GM12878 (cell line): Measurements from ENCODE around the gene PLA2G4E. TPM values are rescaled to one million over a fixed set of nuclear protein-coding genes. Genes with fewer than 3 reads are reported as not detected.
A peak's percentile ranks its signal among the peaks of the same experiment; 100 is the strongest.

Experiments
- ATAC-seq: fragments of 200-7000 bp; cut with Tn5 transposase; 3 replicates; pipeline ENCODE4 v1.9.1; 2020; ENCODE audit warnings: mild to moderate bottlenecking, moderate library complexity
- BruUV-seq: library from RNA; stranded (reverse); fragments of 400-500 nt; replicated peaks from 2 replicates; lab custom pipeline; 2021; lab: Mats Ljungman, UMichigan
- CTCF ChIA-PET: fragments of 300-600 bp; sonication (Branson Sonifier 250); formaldehyde crosslinking; extraction: SDS; loops from one replicate; lab custom pipeline; 2021; ENCODE audit warnings: inconsistent platforms; lab: Yijun Ruan, JAX
- POLR2A ChIA-PET: fragments of 350-600 bp; formaldehyde crosslinking; extraction: SDS; loops from one replicate; lab custom pipeline; 2021; ENCODE audit warnings: inconsistent platforms; lab: Charles Lee
- RAD21 ChIA-PET: fragments of 300-600 bp; sonication (Branson Sonifier 250); formaldehyde crosslinking; loops from one replicate; lab custom pipeline; 2023; ENCODE audit warnings: antibody characterized with exemption; ENCODE audit not compliant: unreplicated experiment; lab: Charles Lee
- SMC1A ChIA-PET: fragments of 300-600 bp; sonication (Branson Sonifier 250); formaldehyde crosslinking; loops from one replicate; lab custom pipeline; 2023; ENCODE audit not compliant: unreplicated experiment, uncharacterized antibody; lab: Charles Lee
- DNase-seq: peaks from one replicate; pipeline ENCODE4 v3.0.0-alpha.2; 2011; ENCODE audit warnings: low read depth, low spot score
- FAIRE-seq: peaks from 3 replicates; lab custom pipeline; 2011; peaks lifted over from hg19 to GRCh38; lab: Jason Lieb, UNC
- H2AFZ ChIP-seq: 2 replicates; pipeline ENCODE4 v1.6.0; 2011; ENCODE audit warnings: low read depth, low read length, control low read depth; ENCODE audit not compliant: control insufficient read depth
- H3K27ac ChIP-seq: 2 replicates; pipeline ENCODE4 v1.5.1; 2011; ENCODE audit warnings: control low read depth; ENCODE audit not compliant: control insufficient read depth, insufficient read depth
- H3K27me3 ChIP-seq, 2 experiments: replicated peaks in 1 of 2; 2 replicates each; pipeline versions ENCODE4 v1.6.0 to v1.6.1; 2011; ENCODE audit warnings: low read length in 1 of 2; ENCODE audit not compliant: control insufficient read depth in 2 of 2, insufficient read depth in 2 of 2
- H3K36me3 ChIP-seq, 2 experiments: 2 replicates each; pipeline ENCODE4 v1.5.1; 2011; ENCODE audit warnings: low read length in 1 of 2; ENCODE audit not compliant: control insufficient read depth in 2 of 2, insufficient read depth in 2 of 2
- H3K4me1 ChIP-seq: 2 replicates; pipeline ENCODE4 v1.6.1; 2011; ENCODE audit warnings: mild to moderate bottlenecking, low read length, moderate library complexity, mixed read lengths; ENCODE audit not compliant: control insufficient read depth, insufficient read depth
- H3K4me2 ChIP-seq: 2 replicates; pipeline ENCODE4 v1.6.0; 2011; ENCODE audit warnings: control low read depth; ENCODE audit not compliant: control insufficient read depth, insufficient read depth
- H3K4me3 ChIP-seq: fragments of 200-600 bp; sonication (generic); 2 replicates; pipeline ENCODE4 v1.5.1; 2016
- H3K79me2 ChIP-seq: 2 replicates; pipeline ENCODE4 v1.6.0; 2011; ENCODE audit warnings: low read length; ENCODE audit not compliant: control insufficient read depth, insufficient read depth
- H3K9ac ChIP-seq: 2 replicates; pipeline ENCODE4 v1.8.0; 2011; ENCODE audit warnings: low read length, control low read depth, mixed read lengths; ENCODE audit not compliant: control insufficient read depth, insufficient read depth
- H3K9me3 ChIP-seq: replicated peaks from 3 replicates; pipeline ENCODE4 v1.5.1; 2011; ENCODE audit warnings: mild to moderate bottlenecking, low read length; ENCODE audit not compliant: control insufficient read depth, insufficient read depth
- H4K20me1 ChIP-seq: 2 replicates; pipeline ENCODE4 v1.6.0; 2011; ENCODE audit not compliant: control insufficient read depth, insufficient read depth
- ASH2L ChIP-seq: fragments of 300-600, 200-600 bp; sonication (generic); IDR thresholded peaks from 2 replicates; pipeline ENCODE4 v1.6.1; 2017; ENCODE audit warnings: low read depth, mild to moderate bottlenecking, borderline replicate concordance
- CBFB ChIP-seq: IDR thresholded peaks from 2 replicates; pipeline ENCODE4 v1.6.1; 2016; ENCODE audit warnings: antibody characterized with exemption, low read depth
- CHD4 ChIP-seq: fragments of 200-600 bp; sonication (generic); IDR thresholded peaks from 2 replicates; pipeline ENCODE4 v1.6.1; 2016; ENCODE audit warnings: mild to moderate bottlenecking
- CREB1 ChIP-seq: IDR thresholded peaks from 2 replicates; pipeline ENCODE4 v1.6.1; 2012; ENCODE audit warnings: low read depth, mild to moderate bottlenecking, inconsistent platforms
- ESRRA ChIP-seq: IDR thresholded peaks from 2 replicates; pipeline ENCODE4 v1.6.1; 2012; ENCODE audit warnings: mild to moderate bottlenecking, low read length, improper control_type of control experiment
- FOXM1 ChIP-seq: IDR thresholded peaks from 2 replicates; pipeline ENCODE4 v1.6.1; 2012; ENCODE audit warnings: low read depth, mild to moderate bottlenecking, inconsistent platforms, low read length, moderate library complexity
- LARP7 ChIP-seq: fragments of 450-650 bp; IDR thresholded peaks from 2 replicates; pipeline ENCODE4 v1.6.1; 2017; ENCODE audit warnings: mild to moderate bottlenecking
- PAX8 ChIP-seq: fragments of 450-650 bp; IDR thresholded peaks from 2 replicates; pipeline ENCODE4 v1.6.1; 2017; ENCODE audit warnings: mild to moderate bottlenecking, moderate library complexity
- POLR2AphosphoS5 ChIP-seq: IDR thresholded peaks from 2 replicates; pipeline ENCODE4 v1.6.1; 2011; ENCODE audit warnings: mild to moderate bottlenecking, low read length, inconsistent platforms
- RBBP5 ChIP-seq: fragments of 200-600 bp; sonication (generic); conservative IDR thresholded peaks from 2 replicates; pipeline ENCODE4 v1.6.1; 2016
- SREBF1 ChIP-seq: IDR thresholded peaks from 2 replicates; pipeline ENCODE4 v1.6.1; 2012; ENCODE audit warnings: mild to moderate bottlenecking, low read length
- SREBF2 ChIP-seq: IDR thresholded peaks from 2 replicates; pipeline ENCODE4 v1.6.1; 2012; ENCODE audit warnings: mild to moderate bottlenecking, low read length
- TCF3 ChIP-seq: IDR thresholded peaks from 2 replicates; pipeline ENCODE4 v1.6.1; 2012; ENCODE audit warnings: low read depth, mild to moderate bottlenecking, low read length, borderline replicate concordance; ENCODE audit not compliant: insufficient read depth
- ZNF384 ChIP-seq: IDR thresholded peaks from 2 replicates; pipeline ENCODE4 v1.6.1; 2012; ENCODE audit warnings: low read depth, mild to moderate bottlenecking, low read length, improper control_type of control experiment, borderline replicate concordance
- ZNF592 ChIP-seq: fragments of 450-650 bp; IDR thresholded peaks from 2 replicates; pipeline ENCODE4 v1.6.1; 2017; ENCODE audit warnings: mild to moderate bottlenecking, moderate library complexity
- ZSCAN29 ChIP-seq: fragments of 450-650 bp; IDR thresholded peaks from 2 replicates; pipeline ENCODE4 v1.6.1; 2017; ENCODE audit warnings: mild to moderate bottlenecking, moderate library complexity
- WGBS: methylation state at CpG from one replicate; pipeline ENCODE4 v1.1.6; 2016; ENCODE audit warnings: low lambda C conversion rate; ENCODE audit not compliant: insufficient replicate concordance, insufficient coverage; ENCODE audit errors: missing lambda C conversion rate; 5-methylcytosine and 5-hydroxymethylcytosine counted together
- in situ Hi-C: fragments of 300-500 bp; cut with MboI; formaldehyde crosslinking; loops from 9 replicates; pipeline ENCODE4 v1.14.3; 2018; ENCODE audit warnings: mixed read lengths
- intact Hi-C: fragments of 100-400 bp; cut with micrococcal nuclease; formaldehyde crosslinking; loops from one replicate; pipeline ENCODE4 v1.14.2; 2022; ENCODE audit not compliant: unreplicated experiment
- polyA plus RNA-seq, 11 experiments: library from polyadenylated mRNA; depleted of rRNA in 4 of 11; unstranded in 6 of 11; stranded (reverse) in 5 of 11; fragments of >200 nt; fragmentation: Nextera tagmentation in 4 of 11; fragmentation: Illumina TruSeq in 1 of 11; extraction: Ambion mirVana in 4 of 11; extraction: Trizol in 1 of 11; gene quantifications; 1 replicate in 1 of 11; 2 replicates in 10 of 11; pipeline versions ENCODE4 v1.2.1 to v1.2.3, GENCODE V29; 2011 to 2016; ENCODE audit warnings: inconsistent platforms in 2 of 11, missing spikeins in 2 of 11, low read depth in 1 of 11
- total RNA-seq, 4 experiments: library from RNA; depleted of rRNA in 3 of 4; stranded (reverse); fragments of >200 nt in 3 of 4; fragmentation: Illumina TruSeq in 1 of 4; extraction: Trizol in 1 of 4; gene quantifications; 2 replicates each; pipeline versions ENCODE4 v1.2.1 to v1.2.3, GENCODE V29; 2013 to 2021
- TF ChIP-seq, protein P1 (sequence below): fragments of 450-650 bp; IDR thresholded peaks from 2 replicates; pipeline ENCODE4 v1.6.1; 2017; ENCODE audit warnings: mild to moderate bottlenecking, moderate library complexity

PLA2G4E gene
- total and polyA plus RNA-seq, 10 of the 15 experiments (the other 5 are each of a cell fraction or from before 2014, with no cell fraction given) = 0.05 to 0.32 (median 0.06) TPM; not detected in 5

DNA sequence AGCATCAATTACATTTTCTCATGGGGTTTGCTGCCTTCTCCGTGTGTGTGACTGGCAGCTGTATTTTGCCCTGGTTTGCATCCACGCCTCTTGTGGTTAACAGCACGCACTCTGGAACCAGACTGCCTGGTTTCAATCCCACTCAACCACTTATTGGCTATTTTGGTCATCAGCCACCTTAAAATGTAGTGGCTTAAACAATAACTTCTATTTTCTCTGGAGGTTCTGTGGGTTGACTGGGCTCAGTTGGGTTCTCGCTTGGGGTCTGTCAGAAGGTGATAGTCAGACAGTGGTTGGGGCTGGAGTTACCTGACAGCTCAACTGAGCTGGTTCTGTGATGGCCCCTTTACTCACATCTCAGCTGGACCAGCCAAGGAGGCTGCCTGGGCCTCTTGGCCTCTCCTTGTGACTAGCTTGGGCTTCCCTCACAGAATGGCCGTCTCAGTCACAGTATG lies 85.2 kb downstream of the PLA2G4E start:
- no peak for DNase-seq
- Histone ChIP-seq H3K4me3 (0 out of 2 replicates have a peak overlapping the region, but pooled peaks have one; percentile 3), H3K27me3 (no peaks in the 10 kb centered on the region), H3K4me1 (peaks cover 41% of the 10 kb centered on the region), H4K20me1 (no peaks in the 10 kb centered on the region), H3K27ac (peak overlapping the region; percentile 56), H2AFZ (no peak overlapping the region), H3K79me2 (peaks cover 30% of the 10 kb centered on the region), H3K4me2 (peak overlapping the region; percentile 58), H3K36me3 (peaks cover 10 to 36% of the 10 kb centered on the region in 2 experiments), H3K9me3 (no peaks in the 10 kb centered on the region), H3K9ac (no peak overlapping the region)
- SMC1A ChIA-PET = interaction anchor here (1.2 to 12.1 kb wide), 6 partner anchors 13 to 35 kb away, joined by 5 to 179 read pairs (median 14); partner anchors contain the start of gene EHD4
- RAD21 ChIA-PET = interaction anchor here (1.2 to 2.8 kb wide), 4 partner anchors 31 to 162 kb away, joined by 3 to 18 read pairs (median 8); no protein-coding TSS in a partner anchor
- intact Hi-C loops = loop anchor here (2.0 kb wide), 2 partner anchors 21 to 35 kb away; no protein-coding TSS in a partner anchor
- peak; percentile 79 for ATAC-seq
- peak; percentile 75 for FAIRE-seq
- CTCF ChIA-PET = interaction anchor here (0.9 to 2.8 kb wide), 7 partner anchors 10 to 162 kb away, joined by 3 to 16 read pairs (median 4); partner anchors contain the start of gene MAPKBP1
- WGBS = 9% methylated on average over 5 of the region's 5 CpGs
- POLR2A ChIA-PET = interaction anchor here (0.9 to 4.5 kb wide), 4 partner anchors 16 to 36 kb away, joined by 3 to 42 read pairs (median 6); partner anchors contain the start of gene EHD4
- BruUV-seq = no TSS peak
- in situ Hi-C loops = no loop called here
- no peak for TF ChIP-seq SREBF1
- TF ChIP-seq, protein P1, sequence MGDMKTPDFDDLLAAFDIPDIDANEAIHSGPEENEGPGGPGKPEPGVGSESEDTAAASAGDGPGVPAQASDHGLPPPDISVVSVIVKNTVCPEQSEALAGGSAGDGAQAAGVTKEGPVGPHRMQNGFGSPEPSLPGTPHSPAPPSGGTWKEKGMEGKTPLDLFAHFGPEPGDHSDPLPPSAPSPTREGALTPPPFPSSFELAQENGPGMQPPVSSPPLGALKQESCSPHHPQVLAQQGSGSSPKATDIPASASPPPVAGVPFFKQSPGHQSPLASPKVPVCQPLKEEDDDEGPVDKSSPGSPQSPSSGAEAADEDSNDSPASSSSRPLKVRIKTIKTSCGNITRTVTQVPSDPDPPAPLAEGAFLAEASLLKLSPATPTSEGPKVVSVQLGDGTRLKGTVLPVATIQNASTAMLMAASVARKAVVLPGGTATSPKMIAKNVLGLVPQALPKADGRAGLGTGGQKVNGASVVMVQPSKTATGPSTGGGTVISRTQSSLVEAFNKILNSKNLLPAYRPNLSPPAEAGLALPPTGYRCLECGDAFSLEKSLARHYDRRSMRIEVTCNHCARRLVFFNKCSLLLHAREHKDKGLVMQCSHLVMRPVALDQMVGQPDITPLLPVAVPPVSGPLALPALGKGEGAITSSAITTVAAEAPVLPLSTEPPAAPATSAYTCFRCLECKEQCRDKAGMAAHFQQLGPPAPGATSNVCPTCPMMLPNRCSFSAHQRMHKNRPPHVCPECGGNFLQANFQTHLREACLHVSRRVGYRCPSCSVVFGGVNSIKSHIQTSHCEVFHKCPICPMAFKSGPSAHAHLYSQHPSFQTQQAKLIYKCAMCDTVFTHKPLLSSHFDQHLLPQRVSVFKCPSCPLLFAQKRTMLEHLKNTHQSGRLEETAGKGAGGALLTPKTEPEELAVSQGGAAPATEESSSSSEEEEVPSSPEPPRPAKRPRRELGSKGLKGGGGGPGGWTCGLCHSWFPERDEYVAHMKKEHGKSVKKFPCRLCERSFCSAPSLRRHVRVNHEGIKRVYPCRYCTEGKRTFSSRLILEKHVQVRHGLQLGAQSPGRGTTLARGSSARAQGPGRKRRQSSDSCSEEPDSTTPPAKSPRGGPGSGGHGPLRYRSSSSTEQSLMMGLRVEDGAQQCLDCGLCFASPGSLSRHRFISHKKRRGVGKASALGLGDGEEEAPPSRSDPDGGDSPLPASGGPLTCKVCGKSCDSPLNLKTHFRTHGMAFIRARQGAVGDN = no peak
- peak; percentile 28; the same call in 1 of the 2 replicates for TF ChIP-seq FOXM1
- TF ChIP-seq LARP7 = no peak
- TF ChIP-seq TCF3 = peak; percentile 23; the same call in 1 of the 2 replicates
- TF ChIP-seq CREB1 = no peak
- no peak for TF ChIP-seq SREBF2
- no peak for TF ChIP-seq CHD4
- no peak for TF ChIP-seq ZNF384
- no peak for TF ChIP-seq ZSCAN29
- TF ChIP-seq ASH2L = no peak
- TF ChIP-seq CBFB = peak; percentile 81; the same call in 1 of the 2 replicates
- no peak for TF ChIP-seq RBBP5
- TF ChIP-seq ZNF592 = no peak
- TF ChIP-seq POLR2AphosphoS5 = peak; percentile 21; the same call in 1 of the 2 replicates
- TF ChIP-seq ESRRA = no peak
- TF ChIP-seq PAX8 = no peak
